Neural cell (in vitro differentiated cells): ENCODE data around the gene FBLL1.

ENCODE experiments used
- CTCF ChIP-seq: fragments of 450-650 bp; IDR thresholded peaks from 2 replicates; pipeline ENCODE4 v1.5.1; 2014; ENCODE audit warnings: antibody characterized with exemption, mild to moderate bottlenecking, moderate library complexity; ENCODE audit not compliant: poor library complexity, severe bottlenecking
- EZH2 ChIP-seq: fragments of 200-600, 300-800 bp; shearing (Covaris generic), sonication (generic); IDR thresholded peaks from 2 replicates; pipeline ENCODE4 v1.6.1; 2014; ENCODE audit warnings: antibody characterized with exemption, low read length, borderline replicate concordance, mild to moderate bottlenecking; ENCODE audit not compliant: insufficient read depth, poor library complexity, severe bottlenecking
- RAD21 ChIP-seq: fragments of 450-650 bp; conservative IDR thresholded peaks from 2 replicates; pipeline ENCODE4 v1.6.1; 2014; ENCODE audit warnings: antibody characterized with exemption, mild to moderate bottlenecking, moderate library complexity

- TF ChIP-seq CTCF (no peak), EZH2 (no peak), RAD21 (no peak)
Observed at GRCh38 chr5:168557389-168557788, 28.3 kb downstream of the FBLL1 start.
